Esophagus squamous epithelium (tissue), 4 donors: ENCODE results near the gene CLDN24.
A peak's percentile ranks its signal among the peaks of the same experiment; 100 is the strongest.

ENCODE experiments used
- POLR2A ChIP-seq, 4 donors: fragments of 450-650 bp; IDR thresholded peaks; one replicate each; pipeline ENCODE4 v1.6.1; 2017; ENCODE audit warnings: antibody characterized with exemption in 4 of 4, mild to moderate bottlenecking in 4 of 4, moderate library complexity in 3 of 4
- TF ChIP-seq, protein P1 (sequence below), 6 experiments: fragments of 450-650 bp in 4 of 6; fragments of 200-600 bp in 2 of 6; sonication (generic) in 2 of 6; IDR thresholded peaks; one replicate each; pipeline ENCODE4 v1.5.1; 2016 to 2019; ENCODE audit warnings: antibody characterized with exemption in 6 of 6, mild to moderate bottlenecking in 4 of 6, moderate library complexity in 4 of 6

DNA sequence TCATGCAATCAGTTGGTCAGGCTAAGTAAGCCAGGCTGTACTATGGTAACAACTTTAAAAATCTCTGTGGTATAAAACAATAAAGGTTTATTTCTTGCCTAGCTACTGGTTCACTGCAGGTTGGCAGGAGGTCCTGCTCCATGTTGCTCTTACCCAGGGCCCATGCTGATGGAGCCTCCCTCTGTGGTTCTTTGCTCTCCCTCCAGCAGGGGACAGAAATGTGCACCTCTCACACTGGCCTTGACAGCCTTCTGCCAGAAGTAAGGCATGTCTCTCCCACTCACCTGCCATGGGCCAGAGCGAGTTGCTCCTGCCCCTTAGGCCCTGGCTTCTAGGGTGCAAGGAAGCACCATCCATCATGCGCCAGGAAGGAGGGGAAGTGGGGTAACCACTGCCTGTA is 33.3 kb downstream of the CLDN24 start:
- TF ChIP-seq, protein P1, sequence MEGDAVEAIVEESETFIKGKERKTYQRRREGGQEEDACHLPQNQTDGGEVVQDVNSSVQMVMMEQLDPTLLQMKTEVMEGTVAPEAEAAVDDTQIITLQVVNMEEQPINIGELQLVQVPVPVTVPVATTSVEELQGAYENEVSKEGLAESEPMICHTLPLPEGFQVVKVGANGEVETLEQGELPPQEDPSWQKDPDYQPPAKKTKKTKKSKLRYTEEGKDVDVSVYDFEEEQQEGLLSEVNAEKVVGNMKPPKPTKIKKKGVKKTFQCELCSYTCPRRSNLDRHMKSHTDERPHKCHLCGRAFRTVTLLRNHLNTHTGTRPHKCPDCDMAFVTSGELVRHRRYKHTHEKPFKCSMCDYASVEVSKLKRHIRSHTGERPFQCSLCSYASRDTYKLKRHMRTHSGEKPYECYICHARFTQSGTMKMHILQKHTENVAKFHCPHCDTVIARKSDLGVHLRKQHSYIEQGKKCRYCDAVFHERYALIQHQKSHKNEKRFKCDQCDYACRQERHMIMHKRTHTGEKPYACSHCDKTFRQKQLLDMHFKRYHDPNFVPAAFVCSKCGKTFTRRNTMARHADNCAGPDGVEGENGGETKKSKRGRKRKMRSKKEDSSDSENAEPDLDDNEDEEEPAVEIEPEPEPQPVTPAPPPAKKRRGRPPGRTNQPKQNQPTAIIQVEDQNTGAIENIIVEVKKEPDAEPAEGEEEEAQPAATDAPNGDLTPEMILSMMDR (IDR thresholded peaks at IDR 0.05), result peak in 1 of 6 experiments; percentile 23
- no peak for TF ChIP-seq POLR2A (IDR thresholded peaks at IDR 0.05)
